HepG2 (cell line): ENCODE measurements around the gene HSPA6. TPM values are rescaled to one million over a fixed set of nuclear protein-coding genes. Genes with fewer than 3 reads are reported as not detected.

Experiments used
- SRSF1 ChIP-seq: fragments of 200-400 bp; formaldehyde crosslinking; optimal IDR thresholded peaks from 2 replicates; pipeline ENCODE3; 2017; ENCODE audit warnings: mild to moderate bottlenecking, low read depth, low read length, moderate library complexity
- ZNF318 ChIP-seq: sonication (generic); formaldehyde crosslinking; IDR thresholded peaks from 2 replicates; pipeline ENCODE4 v1.4.0; 2020; ENCODE audit warnings: mild to moderate bottlenecking, missing genetic modification reagents
- ZNF652 ChIP-seq: IDR thresholded peaks from 2 replicates; pipeline ENCODE4 v1.6.1; 2016; ENCODE audit warnings: low read depth, borderline replicate concordance
- polyA plus RNA-seq, 8 experiments: library from polyadenylated mRNA; depleted of rRNA in 3 of 8; stranded (reverse) in 7 of 8; unstranded in 1 of 8; fragments of >200 nt; fragmentation: Illumina TruSeq in 4 of 8; extraction: Trizol in 4 of 8; gene quantifications; 2 replicates each; pipeline versions ENCODE4 v1.2.1 to v1.2.3, GENCODE V29; 2011 to 2016; ENCODE audit warnings: low read depth in 4 of 8, missing spikeins in 1 of 8, mixed read lengths in 1 of 8; ENCODE audit not compliant: insufficient read depth in 1 of 8
- total RNA-seq, 5 experiments: library from RNA; depleted of rRNA; stranded (reverse); fragments of >200 nt; fragmentation: Illumina TruSeq; extraction: Trizol; gene quantifications; 2 replicates each; pipeline ENCODE4 v1.2.3, GENCODE V29; 2016; ENCODE audit warnings: low read depth in 1 of 5

HSPA6 gene
- total and polyA plus RNA-seq, 2 of the 13 experiments (the other 11 are each of a cell fraction or from before 2014, with no cell fraction given), result 0.07 TPM; not detected in 1

GRCh38 chr1:161486806-161487741 is 37.3 kb upstream of the HSPA6 start (continued):
- TF ChIP-seq ZNF318 (CRISPR knock-in tag) (no peak), ZNF652 (CRISPR knock-in tag) (no peak), SRSF1 (no peak)
- TF ChIP-seq, all 625 proteins: peak for 5
